ENCODE results near the gene ZBTB2. TPM values are rescaled to one million over a fixed set of nuclear protein-coding genes. Genes with fewer than 3 reads are reported as not detected.

The ZBTB2 gene
- polyA plus RNA-seq, 1 donor, result 16.0 TPM

- no peak overlapping the region for H3K27ac ChIP-seq (ENCODE audit: low read length)
- no peaks in the 10 kb centered on the region for H3K36me3 ChIP-seq (ENCODE audit: control insufficient read depth, insufficient read depth, low read length)
- WGBS (ENCODE audit: insufficient coverage, low lambda C conversion rate), result 60% methylated on average over 2 of the region's 4 CpGs
- H3K27me3 ChIP-seq (ENCODE audit: control insufficient read depth, insufficient read depth, low read length), result no peaks in the 10 kb centered on the region
- DNase-seq, result peak in 1 of 2 donors; percentile 14
- H3K4me1 ChIP-seq (ENCODE audit: control insufficient read depth, insufficient read depth, low read length), result no peaks in the 10 kb centered on the region
- peaks cover 8% of the 10 kb centered on the region for H3K9me3 ChIP-seq (ENCODE audit: control insufficient read depth, low read depth, low read length)
- H3K4me3 ChIP-seq (ENCODE audit: low read length), result no peak overlapping the region
Measured at GRCh38 chr6:151339369-151339768, 52.0 kb downstream of the ZBTB2 start.

GRCh38 chr6:151338651-151339200, 52.6 kb downstream of the ZBTB2 start:
- H3K36me3 ChIP-seq (ENCODE audit: control insufficient read depth, insufficient read depth, low read length), result no peaks in the 10 kb centered on the region
- 67% methylated on average over 1 of the region's 11 CpGs for WGBS (ENCODE audit: insufficient coverage, low lambda C conversion rate)
- DNase-seq, result no peak
- peaks cover 8% of the 10 kb centered on the region for H3K9me3 ChIP-seq (ENCODE audit: control insufficient read depth, low read depth, low read length)
- H3K27ac ChIP-seq (ENCODE audit: low read length), result no peak overlapping the region
- H3K4me1 ChIP-seq (ENCODE audit: control insufficient read depth, insufficient read depth, low read length), result no peaks in the 10 kb centered on the region
- no peak overlapping the region for H3K4me3 ChIP-seq (ENCODE audit: low read length)
- no peaks in the 10 kb centered on the region for H3K27me3 ChIP-seq (ENCODE audit: control insufficient read depth, insufficient read depth, low read length)

GRCh38 chr6:151335930-151336329, 55.4 kb downstream of the ZBTB2 start:
- no peaks in the 10 kb centered on the region for H3K9me3 ChIP-seq (ENCODE audit: control insufficient read depth, low read depth, low read length)
- DNase-seq, result no peak
- peaks cover 2% of the 10 kb centered on the region for H3K36me3 ChIP-seq (ENCODE audit: control insufficient read depth, insufficient read depth, low read length)
- no peak overlapping the region for H3K4me3 ChIP-seq (ENCODE audit: low read length)
- H3K27ac ChIP-seq (ENCODE audit: low read length), result no peak overlapping the region
- H3K4me1 ChIP-seq (ENCODE audit: control insufficient read depth, insufficient read depth, low read length), result no peaks in the 10 kb centered on the region
- H3K27me3 ChIP-seq (ENCODE audit: control insufficient read depth, insufficient read depth, low read length), result no peaks in the 10 kb centered on the region

- no peaks in the 10 kb centered on the region for H3K9me3 ChIP-seq (ENCODE audit: control insufficient read depth, low read depth, low read length)
- 100% methylated on average over 1 of the region's 6 CpGs for WGBS (ENCODE audit: insufficient coverage, low lambda C conversion rate)
- H3K4me1 ChIP-seq (ENCODE audit: control insufficient read depth, insufficient read depth, low read length), result no peaks in the 10 kb centered on the region
- H3K27ac ChIP-seq (ENCODE audit: low read length), result no peak overlapping the region
- DNase-seq, result no peak
- H3K27me3 ChIP-seq (ENCODE audit: control insufficient read depth, insufficient read depth, low read length), result peaks cover 9% of the 10 kb centered on the region
- H3K4me3 ChIP-seq (ENCODE audit: low read length), result no peak overlapping the region
- peaks cover 2% of the 10 kb centered on the region for H3K36me3 ChIP-seq (ENCODE audit: control insufficient read depth, insufficient read depth, low read length)
Measured at GRCh38 chr6:151330130-151330696, 61.1 kb downstream of the ZBTB2 start.

GRCh38 chr6:151327101-151327500, 64.3 kb downstream of the ZBTB2 start:
- Histone ChIP-seq H3K36me3 (ENCODE audit: control insufficient read depth, insufficient read depth, low read length) (no peaks in the 10 kb centered on the region), H3K27ac (ENCODE audit: low read length) (no peak overlapping the region), H3K9me3 (ENCODE audit: control insufficient read depth, low read depth, low read length) (no peaks in the 10 kb centered on the region), H3K27me3 (ENCODE audit: control insufficient read depth, insufficient read depth, low read length) (peaks cover 10% of the 10 kb centered on the region), H3K4me3 (ENCODE audit: low read length) (no peak overlapping the region), H3K4me1 (ENCODE audit: control insufficient read depth, insufficient read depth, low read length) (no peaks in the 10 kb centered on the region)
- no peak for DNase-seq
- 50% methylated on average over 2 of the region's 4 CpGs for WGBS (ENCODE audit: insufficient coverage, low lambda C conversion rate)

- no peaks in the 10 kb centered on the region for H3K4me1 ChIP-seq (ENCODE audit: control insufficient read depth, insufficient read depth, low read length)
Measured at GRCh38 chr6:151326116-151326825, 65.1 kb downstream of the ZBTB2 start.

GRCh38 chr6:151325075-151326050, 66.0 kb downstream of the ZBTB2 start:
- H3K9me3 ChIP-seq (ENCODE audit: control insufficient read depth, low read depth, low read length), result no peaks in the 10 kb centered on the region
- H3K36me3 ChIP-seq (ENCODE audit: control insufficient read depth, insufficient read depth, low read length), result no peaks in the 10 kb centered on the region
- H3K4me3 ChIP-seq (ENCODE audit: low read length), result peak overlapping the region; percentile 57
- 60% methylated on average over 2 of the region's 46 CpGs for WGBS (ENCODE audit: insufficient coverage, low lambda C conversion rate)
- H3K4me1 ChIP-seq (ENCODE audit: control insufficient read depth, insufficient read depth, low read length), result no peaks in the 10 kb centered on the region
- peaks cover 10% of the 10 kb centered on the region for H3K27me3 ChIP-seq (ENCODE audit: control insufficient read depth, insufficient read depth, low read length)
- DNase-seq, result peak; percentile 26 to 58
- H3K27ac ChIP-seq (ENCODE audit: low read length), result peak overlapping the region; percentile 58

More at GRCh38 chr6:151326116-151326825, 65.1 kb downstream of the ZBTB2 start:
- Histone ChIP-seq H3K4me3 (ENCODE audit: low read length) (peak overlapping the region; percentile 57), H3K27ac (ENCODE audit: low read length) (peak overlapping the region; percentile 58), H3K36me3 (ENCODE audit: control insufficient read depth, insufficient read depth, low read length) (no peaks in the 10 kb centered on the region), H3K27me3 (ENCODE audit: control insufficient read depth, insufficient read depth, low read length) (peaks cover 10% of the 10 kb centered on the region), H3K9me3 (ENCODE audit: control insufficient read depth, low read depth, low read length) (no peaks in the 10 kb centered on the region)
- DNase-seq, result no peak
- WGBS (ENCODE audit: insufficient coverage, low lambda C conversion rate), result 93% methylated on average over 3 of the region's 8 CpGs

GRCh38 chr6:151324488-151324825, 66.9 kb downstream of the ZBTB2 start:
- Histone ChIP-seq H3K27ac (ENCODE audit: low read length) (no peak overlapping the region), H3K4me3 (ENCODE audit: low read length) (no peak overlapping the region), H3K27me3 (ENCODE audit: control insufficient read depth, insufficient read depth, low read length) (peaks cover 10% of the 10 kb centered on the region), H3K36me3 (ENCODE audit: control insufficient read depth, insufficient read depth, low read length) (no peaks in the 10 kb centered on the region), H3K4me1 (ENCODE audit: control insufficient read depth, insufficient read depth, low read length) (no peaks in the 10 kb centered on the region), H3K9me3 (ENCODE audit: control insufficient read depth, low read depth, low read length) (no peaks in the 10 kb centered on the region)
- WGBS (ENCODE audit: insufficient coverage, low lambda C conversion rate), result no CpG with 5 or more reads among the region's 6 CpGs
- DNase-seq, result no peak

GRCh38 chr6:151323791-151324487, 67.4 kb downstream of the ZBTB2 start:
- WGBS (ENCODE audit: insufficient coverage, low lambda C conversion rate), result no CpG with 5 or more reads among the region's 12 CpGs
- Histone ChIP-seq H3K36me3 (ENCODE audit: control insufficient read depth, insufficient read depth, low read length) (no peaks in the 10 kb centered on the region), H3K27ac (ENCODE audit: low read length) (no peak overlapping the region), H3K4me3 (ENCODE audit: low read length) (no peak overlapping the region), H3K4me1 (ENCODE audit: control insufficient read depth, insufficient read depth, low read length) (no peaks in the 10 kb centered on the region), H3K27me3 (ENCODE audit: control insufficient read depth, insufficient read depth, low read length) (peaks cover 10% of the 10 kb centered on the region), H3K9me3 (ENCODE audit: control insufficient read depth, low read depth, low read length) (no peaks in the 10 kb centered on the region)
- DNase-seq, result peak; percentile 67 to 71

GRCh38 chr6:151322570-151322969, 68.8 kb downstream of the ZBTB2 start:
- Histone ChIP-seq H3K36me3 (ENCODE audit: control insufficient read depth, insufficient read depth, low read length) (no peaks in the 10 kb centered on the region), H3K4me3 (ENCODE audit: low read length) (no peak overlapping the region), H3K4me1 (ENCODE audit: control insufficient read depth, insufficient read depth, low read length) (no peaks in the 10 kb centered on the region), H3K9me3 (ENCODE audit: control insufficient read depth, low read depth, low read length) (no peaks in the 10 kb centered on the region), H3K27me3 (ENCODE audit: control insufficient read depth, insufficient read depth, low read length) (peaks cover 10% of the 10 kb centered on the region), H3K27ac (ENCODE audit: low read length) (no peak overlapping the region)
- DNase-seq, result no peak
- 80% methylated on average over 1 of the region's 9 CpGs for WGBS (ENCODE audit: insufficient coverage, low lambda C conversion rate)
